CD4-positive, alpha-beta T cell (primary cell): ENCODE results near the gene ANO4. TPM values are rescaled to one million over a fixed set of nuclear protein-coding genes. Genes with fewer than 3 reads are reported as not detected.
"Not testable (repeated sequence)": the region's sequence is repeated elsewhere in the genome, so short reads cannot be mapped to it uniquely, and the experiment has no call there.

Experiments used
- ATAC-seq: fragments of 200-7000 bp; cut with Tn5 transposase; one replicate; pipeline ENCODE4 v1.10.0; 2022; ENCODE audit warnings: mild to moderate bottlenecking; ENCODE audit not compliant: poor library complexity
- CTCF ChIA-PET: fragments of 350-600 bp; sonication (Branson Sonifier 250); formaldehyde crosslinking; loops from one replicate; lab custom pipeline; 2021; ENCODE audit warnings: antibody characterized with exemption, inconsistent platforms; lab: Charles Lee
- POLR2A ChIA-PET: fragments of 350-600 bp; sonication (Branson Sonifier 250); formaldehyde crosslinking; loops from one replicate; lab custom pipeline; 2021; ENCODE audit warnings: antibody characterized with exemption, inconsistent platforms; lab: Charles Lee
- DNase-seq, 14 experiments: peaks; one replicate each; pipeline ENCODE4 v3.0.0-alpha.2; 2013 to 2020; ENCODE audit warnings: mixed read lengths in 2 of 14
- H3K27ac ChIP-seq, 2 donors: one replicate each; pipeline versions ENCODE4 v1.5.1 to v1.7.0; 2013; ENCODE audit warnings: low read length in 2 of 2, low read depth in 1 of 2, mild to moderate bottlenecking in 1 of 2
- H3K27me3 ChIP-seq, 2 experiments: 1 replicate in 1 of 2; 2 replicates in 1 of 2; pipeline versions ENCODE4 v1.6.1 to v1.7.0; 2013; ENCODE audit warnings: low read length in 2 of 2, control low read depth in 1 of 2, mild to moderate bottlenecking in 1 of 2, moderate library complexity in 1 of 2; ENCODE audit not compliant: insufficient read depth in 2 of 2, control insufficient read depth in 1 of 2
- H3K36me3 ChIP-seq: one replicate; pipeline ENCODE4 v1.6.1; 2013; ENCODE audit warnings: low read length, control low read depth; ENCODE audit not compliant: insufficient read depth
- H3K4me1 ChIP-seq: one replicate; pipeline ENCODE4 v1.6.1; 2013; ENCODE audit warnings: low read length, control low read depth; ENCODE audit not compliant: insufficient read depth
- H3K4me3 ChIP-seq: one replicate; pipeline ENCODE4 v1.5.1; 2013; ENCODE audit warnings: mild to moderate bottlenecking, low read length, moderate library complexity
- H3K9me3 ChIP-seq, 2 experiments: 1 replicate in 1 of 2; 2 replicates in 1 of 2; pipeline versions ENCODE4 v1.6.1 to v1.7.0; 2013; ENCODE audit warnings: low read length in 2 of 2, mild to moderate bottlenecking in 2 of 2, control low read depth in 1 of 2, moderate library complexity in 1 of 2; ENCODE audit not compliant: control insufficient read depth in 1 of 2, insufficient read depth in 1 of 2
- H3K27ac Mint-ChIP-seq: one replicate; pipeline ENCODE4 v1.8.0; 2020; ENCODE audit warnings: mixed read lengths
- H3K27me3 Mint-ChIP-seq: one replicate; pipeline ENCODE4 v1.8.0; 2021; ENCODE audit warnings: mixed read lengths
- H3K36me3 Mint-ChIP-seq: one replicate; pipeline ENCODE4 v1.8.0; 2021; ENCODE audit warnings: low read depth, mixed read lengths
- H3K4me1 Mint-ChIP-seq: one replicate; pipeline ENCODE4 v1.8.0; 2021; ENCODE audit warnings: low read depth, mixed read lengths
- H3K4me3 Mint-ChIP-seq: one replicate; pipeline ENCODE4 v1.8.0; 2020; ENCODE audit warnings: mild to moderate bottlenecking, mixed read lengths
- H3K9me3 Mint-ChIP-seq: one replicate; pipeline ENCODE4 v1.8.0; 2020; ENCODE audit warnings: mixed read lengths
- CTCF ChIP-seq: fragments of 200-600 bp; IDR thresholded peaks from one replicate; pipeline ENCODE4 v1.8.0; 2022; ENCODE audit warnings: antibody characterized with exemption, mild to moderate bottlenecking
- intact Hi-C, 2 experiments: fragments of 100-400 bp; cut with DNase I in 1 of 2; cut with micrococcal nuclease in 1 of 2; formaldehyde crosslinking; loops; one replicate each; pipeline versions ENCODE4 v1.15.1 to v1.9.0; 2023 to 2025; cut with DNase I, micrococcal nuclease
- total RNA-seq, 174 experiments: library from RNA in 2 of 174; stranded (reverse) in 2 of 174; gene quantifications; one replicate each; pipeline ENCODE4 v1.2.3 and lab custom pipeline; 2021 to 2026

The ANO4 gene
- total RNA-seq, 2 experiments from 2014 or later = not detected

- Mint-ChIP-seq H3K4me1 (no peaks in the 10 kb centered on the region), H3K4me3 (no peak overlapping the region), H3K36me3 (no peaks in the 10 kb centered on the region), H3K27me3 (no peaks in the 10 kb centered on the region), H3K27ac (no peak overlapping the region), H3K9me3 (peaks cover 6% of the 10 kb centered on the region)
- TF ChIP-seq CTCF = no peak
- H3K36me3 ChIP-seq = no peaks in the 10 kb centered on the region
- ATAC-seq (no peak), DNase-seq (no peak)
- peaks cover 0 to 8% of the 10 kb centered on the region in 2 experiments for H3K9me3 ChIP-seq
- no peaks in the 10 kb centered on the region for H3K4me1 ChIP-seq
- H3K4me3 ChIP-seq = no peak overlapping the region
- H3K27me3 ChIP-seq = no peaks in the 10 kb centered on the region
- CTCF ChIA-PET = no interaction called here
- intact Hi-C loops = no loop called here
- no peak overlapping the region for H3K27ac ChIP-seq
- POLR2A ChIA-PET = no interaction called here
These were observed 323.3 kb downstream of the ANO4 start for GRCh38 chr12:101117842-101118241.

- no peaks in the 10 kb centered on the region for H3K4me1 ChIP-seq
- no peak for TF ChIP-seq CTCF
- CTCF ChIA-PET = no interaction called here
- POLR2A ChIA-PET = no interaction called here
- intact Hi-C loops = no loop called here
- H3K36me3 Mint-ChIP-seq = no peaks in the 10 kb centered on the region
- H3K27ac Mint-ChIP-seq = no peak overlapping the region
- no peak overlapping the region for H3K4me3 ChIP-seq
- no peak overlapping the region for H3K27ac ChIP-seq
- no peaks in the 10 kb centered on the region for H3K27me3 ChIP-seq
- peaks cover 4% of the 10 kb centered on the region for H3K9me3 Mint-ChIP-seq
- DNase-seq (no peak), ATAC-seq (no peak)
- no peaks in the 10 kb centered on the region for H3K4me1 Mint-ChIP-seq
- no peaks in the 10 kb centered on the region for H3K9me3 ChIP-seq
- no peak overlapping the region for H3K4me3 Mint-ChIP-seq
- H3K36me3 ChIP-seq = no peaks in the 10 kb centered on the region
- H3K27me3 Mint-ChIP-seq = peaks cover 10% of the 10 kb centered on the region
These were observed 333.1 kb downstream of the ANO4 start for GRCh38 chr12:101127521-101128219.

- ATAC-seq, POLR2A ChIA-PET: not testable (repeated sequence)
These were observed 351.3 kb downstream of the ANO4 start for GRCh38 chr12:101145777-101146431.

More at GRCh38 chr12:101145777-101146431, 351.3 kb downstream of the ANO4 start:
- H3K27ac ChIP-seq, H3K4me1 ChIP-seq, H3K36me3 ChIP-seq, H3K4me1 Mint-ChIP-seq, intact Hi-C loops, H3K36me3 Mint-ChIP-seq, H3K4me3 ChIP-seq, H3K9me3 ChIP-seq, DNase-seq, CTCF ChIA-PET, H3K9me3 Mint-ChIP-seq, H3K4me3 Mint-ChIP-seq, H3K27me3 ChIP-seq, H3K27ac Mint-ChIP-seq, H3K27me3 Mint-ChIP-seq: not testable (repeated sequence)
